ENCODE data around the gene P3H4.

DNA sequence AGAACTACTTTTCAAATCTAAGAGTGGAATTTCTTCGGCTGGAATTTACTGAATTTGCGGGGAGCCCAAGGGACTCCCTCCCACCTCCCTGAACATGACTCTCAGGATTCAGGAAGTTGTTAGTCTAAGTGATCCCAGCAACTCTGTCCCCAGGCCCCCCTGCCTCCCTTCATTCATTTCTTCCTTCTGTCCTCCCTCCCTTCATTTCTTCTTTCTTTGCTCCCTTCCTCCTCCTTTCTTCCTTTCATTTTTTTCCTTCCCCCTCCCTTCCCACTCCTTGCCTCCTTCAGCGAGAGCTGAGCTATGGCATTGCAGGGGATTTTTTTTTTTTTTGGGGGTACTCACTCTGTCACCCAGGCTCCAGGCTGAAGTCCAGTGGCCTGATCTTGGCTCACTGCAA, 14.4 kb downstream of the P3H4 start:
- TF ChIP-seq, protein P1, sequence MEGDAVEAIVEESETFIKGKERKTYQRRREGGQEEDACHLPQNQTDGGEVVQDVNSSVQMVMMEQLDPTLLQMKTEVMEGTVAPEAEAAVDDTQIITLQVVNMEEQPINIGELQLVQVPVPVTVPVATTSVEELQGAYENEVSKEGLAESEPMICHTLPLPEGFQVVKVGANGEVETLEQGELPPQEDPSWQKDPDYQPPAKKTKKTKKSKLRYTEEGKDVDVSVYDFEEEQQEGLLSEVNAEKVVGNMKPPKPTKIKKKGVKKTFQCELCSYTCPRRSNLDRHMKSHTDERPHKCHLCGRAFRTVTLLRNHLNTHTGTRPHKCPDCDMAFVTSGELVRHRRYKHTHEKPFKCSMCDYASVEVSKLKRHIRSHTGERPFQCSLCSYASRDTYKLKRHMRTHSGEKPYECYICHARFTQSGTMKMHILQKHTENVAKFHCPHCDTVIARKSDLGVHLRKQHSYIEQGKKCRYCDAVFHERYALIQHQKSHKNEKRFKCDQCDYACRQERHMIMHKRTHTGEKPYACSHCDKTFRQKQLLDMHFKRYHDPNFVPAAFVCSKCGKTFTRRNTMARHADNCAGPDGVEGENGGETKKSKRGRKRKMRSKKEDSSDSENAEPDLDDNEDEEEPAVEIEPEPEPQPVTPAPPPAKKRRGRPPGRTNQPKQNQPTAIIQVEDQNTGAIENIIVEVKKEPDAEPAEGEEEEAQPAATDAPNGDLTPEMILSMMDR (IDR thresholded peaks at IDR 0.05) = no peak
- no peak for TF ChIP-seq ZFX (IDR thresholded peaks at IDR 0.05; ENCODE audit: borderline replicate concordance)
